Measurements from ENCODE around the gene BCL2L15. TPM values are rescaled to one million over a fixed set of nuclear protein-coding genes. Genes with fewer than 3 reads are reported as not detected.

The BCL2L15 gene
- total and polyA plus RNA-seq, 2 donors (not counting 3 experiments of a cell fraction or from before 2014, with no cell fraction given): 0.28 to 0.29 TPM

DNA sequence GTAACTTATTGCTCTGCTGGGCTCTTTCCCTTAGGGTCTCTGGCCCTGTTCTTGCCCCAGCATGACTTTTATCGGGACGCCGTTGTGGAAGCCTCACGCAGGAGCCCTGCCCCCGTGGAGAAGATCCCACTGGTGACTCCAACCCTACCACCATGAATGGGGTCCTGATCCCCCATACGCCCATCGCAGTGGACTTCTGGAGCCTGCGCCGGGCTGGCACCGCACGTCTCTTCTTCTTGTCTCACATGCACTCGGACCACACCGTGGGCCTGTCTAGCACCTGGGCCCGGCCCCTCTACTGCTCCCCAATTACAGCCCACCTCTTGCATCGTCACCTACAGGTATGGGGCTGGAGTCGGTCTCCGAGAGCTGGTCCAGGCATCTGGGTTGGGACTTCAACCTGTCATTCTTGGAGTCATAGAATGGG is 18.1 kb upstream of the BCL2L15 start:
- BruUV-seq (replicated peaks): TSS peak; percentile 69
- POLR2A ChIA-PET: interaction anchor here (1.3 to 1.6 kb wide), 2 partner anchors 24 to 147 kb away, joined by 3 to 8 read pairs; partner anchors contain the start of gene HIPK1
- H3K9ac ChIP-seq (replicated peaks; ENCODE audit: extremely low read depth, insufficient read depth, low read length): peak overlapping the region; percentile 91
- CTCF ChIA-PET: interaction anchor here (1.2 to 4.8 kb wide), 4 partner anchors 25 to 72 kb away, joined by 3 to 54 read pairs (median 21); partner anchors contain the start of gene HIPK1
- peak overlapping the region; percentile 35 to 76 (median 60) for H3K4me3 ChIP-seq (replicated peaks in 1 of 3; ENCODE audit: insufficient read depth in 1 of 3, low read depth in 1 of 3, low read length in 3 of 3)
- H3K27me3 ChIP-seq (ENCODE audit: control insufficient read depth in 2 of 2, insufficient read depth in 2 of 2, low read length in 2 of 2): no peaks in the 10 kb centered on the region
- peaks cover 30% of the 10 kb centered on the region for H3K79me2 ChIP-seq (ENCODE audit: control insufficient read depth, insufficient read depth, low read length)
- TF ChIP-seq POLR2A (IDR thresholded peaks at IDR 0.05; ENCODE audit: low read depth, low read length) (no peak), EZH2 (IDR thresholded peaks at IDR 0.05; ENCODE audit: borderline replicate concordance, low read depth, low read length, severe bottlenecking) (no peak), POLR2AphosphoS5 (IDR thresholded peaks at IDR 0.05; ENCODE audit: insufficient read depth, low read depth, low read length) (no peak), GATA2 (IDR thresholded peaks at IDR 0.05; ENCODE audit: insufficient read depth, insufficient read length, low read depth, low read length) (no peak), MAX (IDR thresholded peaks at IDR 0.05; ENCODE audit: insufficient read depth, insufficient read length) (no peak), FOS (IDR thresholded peaks at IDR 0.05; ENCODE audit: borderline replicate concordance, insufficient read depth, low read length) (no peak), JUN (IDR thresholded peaks at IDR 0.05; ENCODE audit: borderline replicate concordance, insufficient read depth, insufficient read length, low read depth) (no peak), MYC (IDR thresholded peaks at IDR 0.05; ENCODE audit: low read depth, low read length) (no peak)
- TF ChIP-seq, protein P1, sequence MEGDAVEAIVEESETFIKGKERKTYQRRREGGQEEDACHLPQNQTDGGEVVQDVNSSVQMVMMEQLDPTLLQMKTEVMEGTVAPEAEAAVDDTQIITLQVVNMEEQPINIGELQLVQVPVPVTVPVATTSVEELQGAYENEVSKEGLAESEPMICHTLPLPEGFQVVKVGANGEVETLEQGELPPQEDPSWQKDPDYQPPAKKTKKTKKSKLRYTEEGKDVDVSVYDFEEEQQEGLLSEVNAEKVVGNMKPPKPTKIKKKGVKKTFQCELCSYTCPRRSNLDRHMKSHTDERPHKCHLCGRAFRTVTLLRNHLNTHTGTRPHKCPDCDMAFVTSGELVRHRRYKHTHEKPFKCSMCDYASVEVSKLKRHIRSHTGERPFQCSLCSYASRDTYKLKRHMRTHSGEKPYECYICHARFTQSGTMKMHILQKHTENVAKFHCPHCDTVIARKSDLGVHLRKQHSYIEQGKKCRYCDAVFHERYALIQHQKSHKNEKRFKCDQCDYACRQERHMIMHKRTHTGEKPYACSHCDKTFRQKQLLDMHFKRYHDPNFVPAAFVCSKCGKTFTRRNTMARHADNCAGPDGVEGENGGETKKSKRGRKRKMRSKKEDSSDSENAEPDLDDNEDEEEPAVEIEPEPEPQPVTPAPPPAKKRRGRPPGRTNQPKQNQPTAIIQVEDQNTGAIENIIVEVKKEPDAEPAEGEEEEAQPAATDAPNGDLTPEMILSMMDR (IDR thresholded peaks at IDR 0.05; ENCODE audit: extremely low read depth in 1 of 2, insufficient read depth in 1 of 2, low read depth in 1 of 2, low read length in 2 of 2): no peak
- DNase-seq (ENCODE audit: low read depth, low spot score) (no peak), FAIRE-seq (no peak)
- dilution Hi-C loops (cut with MboI; ENCODE audit: extremely low pct_ligation_motif_present, low sequenced_read_pairs): no loop called here
- no peaks in the 10 kb centered on the region for H3K9me1 ChIP-seq (replicated peaks; ENCODE audit: control insufficient read depth, extremely low read depth, insufficient read depth, low read length)
- H3K27ac ChIP-seq (ENCODE audit: insufficient read depth, low read depth, low read length): peak overlapping the region; percentile 36
- H3K36me3 ChIP-seq (ENCODE audit: control insufficient read depth in 2 of 2, extremely low read depth in 1 of 2, insufficient read depth in 2 of 2, low read length in 2 of 2): no peaks in the 10 kb centered on the region
- H3K9me3 ChIP-seq (replicated peaks; ENCODE audit: control insufficient read depth, insufficient read depth, low read length): no peaks in the 10 kb centered on the region
- peak overlapping the region; percentile 61 for H3K4me2 ChIP-seq (ENCODE audit: insufficient read depth, low read length)
- H3K4me1 ChIP-seq (ENCODE audit: control insufficient read depth, extremely low read depth, insufficient read depth, low read length): peaks cover 12% of the 10 kb centered on the region
- no peaks in the 10 kb centered on the region for H4K20me1 ChIP-seq (replicated peaks; ENCODE audit: control insufficient read depth, extremely low read depth, insufficient read depth, low read length)
- intact Hi-C loops (cut with micrococcal nuclease): loop anchor here (1.0 to 10.0 kb wide), 8 partner anchors 24 to 1191 kb away; partner anchors contain the start of genes HIPK1, OLFML3, PHTF1 and PPM1J
- H2AFZ ChIP-seq (ENCODE audit: low read depth, low read length): peak overlapping the region; percentile 94

All from endothelial cell of umbilical vein (primary cell).